ENCODE data around the gene FKBP4.
A peak's percentile ranks its signal among the peaks of the same experiment; 100 is the strongest.

FKBP4 gene

DNA sequence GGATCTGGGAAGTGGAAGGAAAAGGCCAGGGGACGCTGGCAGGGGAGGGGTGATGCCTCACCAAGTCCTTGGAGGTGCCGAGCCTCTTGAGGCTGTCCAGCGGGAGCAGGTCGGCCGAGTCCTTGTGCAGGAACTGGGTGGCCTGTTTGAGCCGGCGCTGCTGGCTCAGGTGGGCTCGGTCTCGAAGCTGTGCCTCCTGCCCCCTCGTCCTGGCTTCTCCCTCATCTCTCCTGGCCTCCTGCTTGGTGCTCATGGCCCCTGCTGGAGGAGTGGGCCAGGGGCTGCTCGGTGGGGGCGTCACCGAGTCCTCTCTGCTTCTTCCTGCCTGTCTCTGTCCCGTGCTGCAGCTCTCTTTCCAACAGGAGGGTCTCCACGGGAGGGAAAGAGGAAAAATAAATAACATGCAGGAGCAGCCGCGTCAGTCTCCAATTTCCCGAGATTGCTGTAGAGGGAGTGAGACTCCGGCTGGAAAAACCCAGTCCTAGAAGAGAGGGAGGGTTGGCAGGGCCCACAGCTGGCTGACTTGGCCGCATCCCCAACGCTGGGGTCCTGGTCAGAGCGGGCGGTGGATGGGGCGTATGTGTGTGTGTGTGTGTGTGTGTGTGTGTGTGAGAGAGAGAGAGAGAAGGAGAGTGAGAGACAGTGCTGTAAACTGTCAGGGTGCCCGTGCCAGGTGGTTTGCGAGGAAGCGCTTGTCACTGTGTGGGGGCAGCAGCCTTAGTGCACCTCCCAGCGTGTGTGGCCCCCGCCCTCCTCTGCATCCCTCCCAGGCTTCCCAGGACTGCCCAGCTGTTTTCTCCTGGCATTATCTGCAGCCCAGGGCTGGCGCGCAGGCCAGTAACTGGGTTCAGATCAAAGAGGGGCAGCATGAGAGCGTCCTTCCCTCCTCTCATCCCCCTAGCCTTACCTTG, 40.1 kb downstream of the FKBP4 start, which contains the start of gene NRIP2:
TSS of gene NRIP2 (minus strand) at position 455 of the 911 bp plus-strand sequence. CDS start at position 403, 52 bp downstream.
- Mint-ChIP-seq H3K4me3 (no peak within 1 kb of the TSS), H3K27me3 (peaks cover 8% of the 10 kb centered on the region), H3K4me1 (ENCODE audit: low read depth) (peaks cover 32% of the 10 kb centered on the region), H3K27ac (no peak within 1 kb of the TSS), H3K36me3 (ENCODE audit: low read depth) (peaks cover 67% of the 10 kb centered on the region), H3K9me3 (no peaks in the 10 kb centered on the region)
- intact Hi-C loops (cut with micrococcal nuclease) = no loop called here

- Mint-ChIP-seq H3K9me3 (no peaks in the 10 kb centered on the region), H3K4me3 (no peak overlapping the region), H3K27ac (peak overlapping the region; percentile 21), H3K36me3 (ENCODE audit: low read depth) (peaks cover 67% of the 10 kb centered on the region), H3K27me3 (peaks cover 8% of the 10 kb centered on the region), H3K4me1 (ENCODE audit: low read depth) (peaks cover 32% of the 10 kb centered on the region)
- intact Hi-C loops (cut with micrococcal nuclease) = no loop called here
Measured at GRCh38 chr12:2835691-2836403, 41.1 kb downstream of the FKBP4 start.

- intact Hi-C loops (cut with micrococcal nuclease) = no loop called here
- Mint-ChIP-seq H3K9me3 (no peaks in the 10 kb centered on the region), H3K27me3 (peaks cover 8% of the 10 kb centered on the region), H3K4me3 (no peak overlapping the region), H3K4me1 (ENCODE audit: low read depth) (peaks cover 32% of the 10 kb centered on the region), H3K36me3 (ENCODE audit: low read depth) (peaks cover 67% of the 10 kb centered on the region), H3K27ac (peak overlapping the region; percentile 21)
Measured at GRCh38 chr12:2836574-2836973, 41.8 kb downstream of the FKBP4 start.

DNA sequence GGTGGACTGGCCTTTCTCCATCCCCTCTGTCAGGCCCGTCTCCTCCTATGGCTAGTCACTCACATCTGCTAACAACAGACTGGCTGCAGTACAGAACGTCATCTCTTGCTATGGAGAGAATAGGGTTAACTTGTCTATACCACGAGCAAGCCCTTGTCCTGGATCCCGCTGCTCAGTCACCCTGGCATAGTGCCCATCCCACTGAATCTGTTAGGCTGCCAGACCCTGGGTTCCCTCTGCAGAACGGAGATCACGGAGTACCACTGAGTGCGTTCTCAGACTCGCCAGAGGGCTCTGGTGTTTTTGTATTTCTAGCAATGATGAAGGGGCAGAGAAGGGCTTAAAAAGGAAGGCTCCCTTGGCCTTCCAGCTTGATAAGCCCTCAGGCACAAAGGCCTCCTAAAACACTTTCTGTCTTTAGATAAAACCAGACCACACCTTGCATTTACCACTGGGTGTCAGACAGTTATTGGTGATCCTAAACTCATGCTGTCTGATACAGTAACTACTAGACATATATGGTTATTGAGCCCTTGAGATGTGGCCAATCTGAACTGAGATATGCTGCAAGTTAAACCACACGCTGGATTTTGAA, 46.4 kb downstream of the FKBP4 start:
- no peak overlapping the region for H3K27ac Mint-ChIP-seq
- peaks cover 81% of the 10 kb centered on the region for H3K36me3 Mint-ChIP-seq (ENCODE audit: low read depth)

DNA sequence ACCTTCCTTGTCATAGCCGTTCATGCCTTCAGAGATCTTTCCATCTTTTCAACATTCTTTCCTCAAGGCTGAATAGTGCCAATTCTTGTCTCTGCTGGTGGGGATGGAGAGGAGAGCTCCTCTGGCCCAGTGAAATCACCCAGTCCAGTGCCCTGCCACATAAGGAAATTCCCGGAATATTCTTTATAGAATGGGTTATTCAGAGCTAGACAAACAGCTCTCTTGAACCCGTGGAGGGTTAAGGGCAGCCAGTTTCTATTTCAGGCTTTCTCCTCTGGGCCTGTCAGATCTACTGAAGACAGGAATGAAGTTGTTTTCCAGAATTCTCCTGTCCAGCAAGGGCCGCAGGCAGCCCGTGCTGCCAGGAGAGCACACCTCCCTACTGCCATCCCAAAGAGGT, 48.2 kb downstream of the FKBP4 start:
- no peak overlapping the region for H3K4me3 Mint-ChIP-seq
- intact Hi-C loops (cut with micrococcal nuclease) = no loop called here
- peaks cover 83% of the 10 kb centered on the region for H3K36me3 Mint-ChIP-seq (ENCODE audit: low read depth)
- no peak overlapping the region for H3K27ac Mint-ChIP-seq
- H3K9me3 Mint-ChIP-seq = no peaks in the 10 kb centered on the region
- no peaks in the 10 kb centered on the region for H3K27me3 Mint-ChIP-seq
- no peaks in the 10 kb centered on the region for H3K4me1 Mint-ChIP-seq (ENCODE audit: low read depth)

More for the DNA sequence above, 46.4 kb downstream of the FKBP4 start:
- peaks cover 7% of the 10 kb centered on the region for H3K4me1 Mint-ChIP-seq (ENCODE audit: low read depth)
- intact Hi-C loops (cut with micrococcal nuclease) = no loop called here
- H3K4me3 Mint-ChIP-seq = no peak overlapping the region
- no peaks in the 10 kb centered on the region for H3K27me3 Mint-ChIP-seq
- no peaks in the 10 kb centered on the region for H3K9me3 Mint-ChIP-seq

- no peak overlapping the region for H3K27ac Mint-ChIP-seq
- peaks cover 81% of the 10 kb centered on the region for H3K36me3 Mint-ChIP-seq (ENCODE audit: low read depth)
- intact Hi-C loops (cut with micrococcal nuclease) = no loop called here
- no peaks in the 10 kb centered on the region for H3K4me1 Mint-ChIP-seq (ENCODE audit: low read depth)
- no peaks in the 10 kb centered on the region for H3K9me3 Mint-ChIP-seq
- H3K4me3 Mint-ChIP-seq = no peak overlapping the region
- H3K27me3 Mint-ChIP-seq = no peaks in the 10 kb centered on the region
Measured at GRCh38 chr12:2844786-2845185, 50.0 kb downstream of the FKBP4 start.

GRCh38 chr12:2845280-2845679, 50.5 kb downstream of the FKBP4 start:
- Mint-ChIP-seq H3K27me3 (no peaks in the 10 kb centered on the region), H3K36me3 (ENCODE audit: low read depth) (peaks cover 76% of the 10 kb centered on the region), H3K9me3 (no peaks in the 10 kb centered on the region), H3K4me1 (ENCODE audit: low read depth) (no peaks in the 10 kb centered on the region), H3K4me3 (no peak overlapping the region), H3K27ac (no peak overlapping the region)
- intact Hi-C loops (cut with micrococcal nuclease) = no loop called here

- H3K36me3 Mint-ChIP-seq (ENCODE audit: low read depth) = peaks cover 49% of the 10 kb centered on the region
- H3K27ac Mint-ChIP-seq = no peak overlapping the region
- H3K9me3 Mint-ChIP-seq = no peaks in the 10 kb centered on the region
- no peak overlapping the region for H3K4me3 Mint-ChIP-seq
- no peaks in the 10 kb centered on the region for H3K27me3 Mint-ChIP-seq
- intact Hi-C loops (cut with micrococcal nuclease) = loop anchor here (5.0 kb wide), 1 partner anchor 90 kb away; no protein-coding TSS in a partner anchor
- no peaks in the 10 kb centered on the region for H3K4me1 Mint-ChIP-seq (ENCODE audit: low read depth)
Measured at GRCh38 chr12:2851931-2852330, 57.2 kb downstream of the FKBP4 start.

GRCh38 chr12:2853626-2854025, 58.9 kb downstream of the FKBP4 start:
- intact Hi-C loops (cut with micrococcal nuclease) = loop anchor here (1.0 to 5.0 kb wide), 2 partner anchors 89 to 188 kb away; no protein-coding TSS in a partner anchor
- Mint-ChIP-seq H3K27ac (no peak overlapping the region), H3K4me1 (ENCODE audit: low read depth) (no peaks in the 10 kb centered on the region), H3K36me3 (ENCODE audit: low read depth) (peaks cover 48% of the 10 kb centered on the region), H3K27me3 (no peaks in the 10 kb centered on the region), H3K9me3 (no peaks in the 10 kb centered on the region), H3K4me3 (no peak overlapping the region)

All from dendritic cell treated with granulocyte-macrophage colony-stimulating factor and Interleukin-4, amounts not matched to agents 40 ng/mL and 50 ng/mL, for 4 days (primary cell).